GM12878 (cell line): Measurements from ENCODE around the gene MARS2. TPM values are rescaled to one million over a fixed set of nuclear protein-coding genes. Genes with fewer than 3 reads are reported as not detected.

Source experiments
- ATAC-seq: fragments of 200-7000 bp; cut with Tn5 transposase; 3 replicates; pipeline ENCODE4 v1.9.1; 2020; ENCODE audit warnings: mild to moderate bottlenecking, moderate library complexity
- BruUV-seq: library from RNA; stranded (reverse); fragments of 400-500 nt; replicated peaks from 2 replicates; lab custom pipeline; 2021; lab: Mats Ljungman, UMichigan
- CTCF ChIA-PET: fragments of 300-600 bp; sonication (Branson Sonifier 250); formaldehyde crosslinking; extraction: SDS; loops from one replicate; lab custom pipeline; 2021; ENCODE audit warnings: inconsistent platforms; lab: Yijun Ruan, JAX
- POLR2A ChIA-PET: fragments of 350-600 bp; formaldehyde crosslinking; extraction: SDS; loops from one replicate; lab custom pipeline; 2021; ENCODE audit warnings: inconsistent platforms; lab: Charles Lee
- RAD21 ChIA-PET: fragments of 300-600 bp; sonication (Branson Sonifier 250); formaldehyde crosslinking; loops from one replicate; lab custom pipeline; 2023; ENCODE audit warnings: antibody characterized with exemption; ENCODE audit not compliant: unreplicated experiment; lab: Charles Lee
- SMC1A ChIA-PET: fragments of 300-600 bp; sonication (Branson Sonifier 250); formaldehyde crosslinking; loops from one replicate; lab custom pipeline; 2023; ENCODE audit not compliant: unreplicated experiment, uncharacterized antibody; lab: Charles Lee
- DNase-seq: peaks from one replicate; pipeline ENCODE4 v3.0.0-alpha.2; 2011; ENCODE audit warnings: low read depth, low spot score
- FAIRE-seq: peaks from 3 replicates; lab custom pipeline; 2011; peaks lifted over from hg19 to GRCh38; lab: Jason Lieb, UNC
- H2AFZ ChIP-seq: 2 replicates; pipeline ENCODE4 v1.6.0; 2011; ENCODE audit warnings: low read depth, low read length, control low read depth; ENCODE audit not compliant: control insufficient read depth
- H3K27ac ChIP-seq: 2 replicates; pipeline ENCODE4 v1.5.1; 2011; ENCODE audit warnings: control low read depth; ENCODE audit not compliant: control insufficient read depth, insufficient read depth
- H3K27me3 ChIP-seq, 2 experiments: replicated peaks in 1 of 2; 2 replicates each; pipeline versions ENCODE4 v1.6.0 to v1.6.1; 2011; ENCODE audit warnings: low read length in 1 of 2; ENCODE audit not compliant: control insufficient read depth in 2 of 2, insufficient read depth in 2 of 2
- H3K36me3 ChIP-seq, 2 experiments: 2 replicates each; pipeline ENCODE4 v1.5.1; 2011; ENCODE audit warnings: low read length in 1 of 2; ENCODE audit not compliant: control insufficient read depth in 2 of 2, insufficient read depth in 2 of 2
- H3K4me1 ChIP-seq: 2 replicates; pipeline ENCODE4 v1.6.1; 2011; ENCODE audit warnings: mild to moderate bottlenecking, low read length, moderate library complexity, mixed read lengths; ENCODE audit not compliant: control insufficient read depth, insufficient read depth
- H3K4me2 ChIP-seq: 2 replicates; pipeline ENCODE4 v1.6.0; 2011; ENCODE audit warnings: control low read depth; ENCODE audit not compliant: control insufficient read depth, insufficient read depth
- H3K4me3 ChIP-seq: fragments of 200-600 bp; sonication (generic); 2 replicates; pipeline ENCODE4 v1.5.1; 2016
- H3K79me2 ChIP-seq: 2 replicates; pipeline ENCODE4 v1.6.0; 2011; ENCODE audit warnings: low read length; ENCODE audit not compliant: control insufficient read depth, insufficient read depth
- H3K9ac ChIP-seq: 2 replicates; pipeline ENCODE4 v1.8.0; 2011; ENCODE audit warnings: low read length, control low read depth, mixed read lengths; ENCODE audit not compliant: control insufficient read depth, insufficient read depth
- H3K9me3 ChIP-seq: replicated peaks from 3 replicates; pipeline ENCODE4 v1.5.1; 2011; ENCODE audit warnings: mild to moderate bottlenecking, low read length; ENCODE audit not compliant: control insufficient read depth, insufficient read depth
- H4K20me1 ChIP-seq: 2 replicates; pipeline ENCODE4 v1.6.0; 2011; ENCODE audit not compliant: control insufficient read depth, insufficient read depth
- CUX1 ChIP-seq: IDR thresholded peaks from 2 replicates; pipeline ENCODE4 v1.6.1; 2012; ENCODE audit warnings: improper control_type of control experiment, low read depth, low read length; ENCODE audit not compliant: insufficient replicate concordance
- EGR1 ChIP-seq, 2 experiments: IDR thresholded peaks; 1 replicate in 1 of 2; 2 replicates in 1 of 2; pipeline ENCODE4 v1.6.1; 2011 to 2012; ENCODE audit warnings: low read depth in 2 of 2, low read length in 2 of 2, borderline replicate concordance in 1 of 2, mild to moderate bottlenecking in 1 of 2, moderate library complexity in 1 of 2
- KDM1A ChIP-seq: fragments of 200-600 bp; sonication (generic); IDR thresholded peaks from 2 replicates; pipeline ENCODE4 v1.6.1; 2016; ENCODE audit warnings: borderline replicate concordance
- LARP7 ChIP-seq: fragments of 450-650 bp; IDR thresholded peaks from 2 replicates; pipeline ENCODE4 v1.6.1; 2017; ENCODE audit warnings: mild to moderate bottlenecking
- MTA2 ChIP-seq: fragments of 450-650 bp; IDR thresholded peaks from 2 replicates; pipeline ENCODE4 v1.6.1; 2016; ENCODE audit warnings: low read depth, mild to moderate bottlenecking, moderate library complexity
- MYC ChIP-seq: IDR thresholded peaks from 2 replicates; pipeline ENCODE4 v1.6.1; 2011; ENCODE audit warnings: mild to moderate bottlenecking, low read length, moderate library complexity, inconsistent platforms; ENCODE audit not compliant: insufficient read depth, insufficient replicate concordance, insufficient read length, severe bottlenecking
- NFXL1 ChIP-seq: fragments of 450-650 bp; IDR thresholded peaks from 2 replicates; pipeline ENCODE4 v1.6.1; 2017; ENCODE audit warnings: antibody characterized with exemption, mild to moderate bottlenecking, borderline replicate concordance
- NR2F1 ChIP-seq: fragments of 450-650 bp; conservative IDR thresholded peaks from 2 replicates; pipeline ENCODE4 v1.6.1; 2017; ENCODE audit warnings: mild to moderate bottlenecking
- RAD51 ChIP-seq: fragments of 450-650 bp; IDR thresholded peaks from 2 replicates; pipeline ENCODE4 v1.6.1; 2016; ENCODE audit warnings: moderate library complexity, mild to moderate bottlenecking, inconsistent platforms
- TARDBP ChIP-seq: IDR thresholded peaks from 2 replicates; pipeline ENCODE4 v1.6.1; 2016; ENCODE audit warnings: borderline replicate concordance
- WGBS: methylation state at CpG from one replicate; pipeline ENCODE4 v1.1.6; 2016; ENCODE audit warnings: low lambda C conversion rate; ENCODE audit not compliant: insufficient replicate concordance, insufficient coverage; ENCODE audit errors: missing lambda C conversion rate; 5-methylcytosine and 5-hydroxymethylcytosine counted together
- in situ Hi-C: fragments of 300-500 bp; cut with MboI; formaldehyde crosslinking; loops from 9 replicates; pipeline ENCODE4 v1.14.3; 2018; ENCODE audit warnings: mixed read lengths
- intact Hi-C: fragments of 100-400 bp; cut with micrococcal nuclease; formaldehyde crosslinking; loops from one replicate; pipeline ENCODE4 v1.14.2; 2022; ENCODE audit not compliant: unreplicated experiment
- polyA plus RNA-seq, 11 experiments: library from polyadenylated mRNA; depleted of rRNA in 4 of 11; unstranded in 6 of 11; stranded (reverse) in 5 of 11; fragments of >200 nt; fragmentation: Nextera tagmentation in 4 of 11; fragmentation: Illumina TruSeq in 1 of 11; extraction: Ambion mirVana in 4 of 11; extraction: Trizol in 1 of 11; gene quantifications; 1 replicate in 1 of 11; 2 replicates in 10 of 11; pipeline versions ENCODE4 v1.2.1 to v1.2.3, GENCODE V29; 2011 to 2016; ENCODE audit warnings: inconsistent platforms in 2 of 11, missing spikeins in 2 of 11, low read depth in 1 of 11
- total RNA-seq, 4 experiments: library from RNA; depleted of rRNA in 3 of 4; stranded (reverse); fragments of >200 nt in 3 of 4; fragmentation: Illumina TruSeq in 1 of 4; extraction: Trizol in 1 of 4; gene quantifications; 2 replicates each; pipeline versions ENCODE4 v1.2.1 to v1.2.3, GENCODE V29; 2013 to 2021
- TF ChIP-seq, protein P1 (sequence below): fragments of 450-650 bp; IDR thresholded peaks from 2 replicates; pipeline ENCODE4 v1.6.1; 2016; ENCODE audit warnings: mild to moderate bottlenecking, moderate library complexity, borderline replicate concordance

The MARS2 gene
- total and polyA plus RNA-seq, 10 of the 15 experiments (the other 5 are each of a cell fraction or from before 2014, with no cell fraction given): 4.0 to 22.7 (median 18.5) TPM

- Histone ChIP-seq H4K20me1 (no peaks in the 10 kb centered on the region), H3K27ac (no peak overlapping the region), H3K9ac (no peak overlapping the region), H3K36me3 (no peaks in the 10 kb centered on the region; a peak in 1 of 4 replicates), H3K79me2 (peaks cover 3% of the 10 kb centered on the region; the same call in 1 of the 2 replicates), H3K9me3 (no peaks in the 10 kb centered on the region), H3K4me1 (peaks cover 5% of the 10 kb centered on the region; the same call in 1 of the 2 replicates), H3K4me3 (no peak overlapping the region), H3K27me3 (no peaks in the 10 kb centered on the region), H3K4me2 (no peak overlapping the region), H2AFZ (no peak overlapping the region)
- no peak for FAIRE-seq
- in situ Hi-C loops: no loop called here
- RAD21 ChIA-PET: no interaction called here
- POLR2A ChIA-PET: no interaction called here
- WGBS: 98% methylated on average over 2 of the region's 2 CpGs
- intact Hi-C loops: loop anchor here (1.0 to 10.0 kb wide), 2 partner anchors 28 to 577 kb away; no protein-coding TSS in a partner anchor
- CTCF ChIA-PET: interaction anchor here (1.0 to 1.8 kb wide), 3 partner anchors 11 to 409 kb away, joined by 3 to 6 read pairs (median 4); no protein-coding TSS in a partner anchor
- SMC1A ChIA-PET: interaction anchor here (0.7 kb wide), 1 partner anchor 410 kb away, joined by 4 read pairs; no protein-coding TSS in a partner anchor
- no TSS peak for BruUV-seq
- no peak for DNase-seq
- ATAC-seq: no peak
- TF ChIP-seq NFXL1 (no peak), MYC (no peak), TARDBP (no peak), LARP7 (no peak), MTA2 (no peak), RAD51 (no peak), KDM1A (no peak), CUX1 (no peak), EGR1 (IDR thresholded peaks at IDR 0.05; ENCODE audit: borderline replicate concordance in 1 of 2, low read depth in 2 of 2, low read length in 2 of 2) (no peak), NR2F1 (no peak)
- TF ChIP-seq, protein P1, sequence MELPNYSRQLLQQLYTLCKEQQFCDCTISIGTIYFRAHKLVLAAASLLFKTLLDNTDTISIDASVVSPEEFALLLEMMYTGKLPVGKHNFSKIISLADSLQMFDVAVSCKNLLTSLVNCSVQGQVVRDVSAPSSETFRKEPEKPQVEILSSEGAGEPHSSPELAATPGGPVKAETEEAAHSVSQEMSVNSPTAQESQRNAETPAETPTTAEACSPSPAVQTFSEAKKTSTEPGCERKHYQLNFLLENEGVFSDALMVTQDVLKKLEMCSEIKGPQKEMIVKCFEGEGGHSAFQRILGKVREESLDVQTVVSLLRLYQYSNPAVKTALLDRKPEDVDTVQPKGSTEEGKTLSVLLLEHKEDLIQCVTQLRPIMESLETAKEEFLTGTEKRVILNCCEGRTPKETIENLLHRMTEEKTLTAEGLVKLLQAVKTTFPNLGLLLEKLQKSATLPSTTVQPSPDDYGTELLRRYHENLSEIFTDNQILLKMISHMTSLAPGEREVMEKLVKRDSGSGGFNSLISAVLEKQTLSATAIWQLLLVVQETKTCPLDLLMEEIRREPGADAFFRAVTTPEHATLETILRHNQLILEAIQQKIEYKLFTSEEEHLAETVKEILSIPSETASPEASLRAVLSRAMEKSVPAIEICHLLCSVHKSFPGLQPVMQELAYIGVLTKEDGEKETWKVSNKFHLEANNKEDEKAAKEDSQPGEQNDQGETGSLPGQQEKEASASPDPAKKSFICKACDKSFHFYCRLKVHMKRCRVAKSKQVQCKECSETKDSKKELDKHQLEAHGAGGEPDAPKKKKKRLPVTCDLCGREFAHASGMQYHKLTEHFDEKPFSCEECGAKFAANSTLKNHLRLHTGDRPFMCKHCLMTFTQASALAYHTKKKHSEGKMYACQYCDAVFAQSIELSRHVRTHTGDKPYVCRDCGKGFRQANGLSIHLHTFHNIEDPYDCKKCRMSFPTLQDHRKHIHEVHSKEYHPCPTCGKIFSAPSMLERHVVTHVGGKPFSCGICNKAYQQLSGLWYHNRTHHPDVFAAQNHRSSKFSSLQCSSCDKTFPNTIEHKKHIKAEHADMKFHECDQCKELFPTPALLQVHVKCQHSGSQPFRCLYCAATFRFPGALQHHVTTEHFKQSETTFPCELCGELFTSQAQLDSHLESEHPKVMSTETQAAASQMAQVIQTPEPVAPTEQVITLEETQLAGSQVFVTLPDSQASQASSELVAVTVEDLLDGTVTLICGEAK: no peak
These were observed 12.7 kb downstream of the MARS2 start for GRCh38 chr2:197717863-197718262.
